A673 (cell line): ENCODE results near the gene TAP1.

Experiments
- EZH2 ChIP-seq: fragments of 200-600 bp; sonication (generic); IDR thresholded peaks from 2 replicates; pipeline ENCODE4 v1.6.1; 2017; ENCODE audit warnings: borderline replicate concordance, low read depth, mild to moderate bottlenecking, mixed read lengths, antibody characterized with exemption, low read length; ENCODE audit not compliant: poor library complexity, severe bottlenecking
- TF ChIP-seq, protein P1 (sequence below): fragments of 300-800, 200-600 bp; sonication (generic); conservative IDR thresholded peaks from 2 replicates; pipeline ENCODE4 v1.5.1; 2017; ENCODE audit warnings: low read depth, mild to moderate bottlenecking, antibody characterized with exemption, low read length, moderate library complexity, mixed read lengths

DNA sequence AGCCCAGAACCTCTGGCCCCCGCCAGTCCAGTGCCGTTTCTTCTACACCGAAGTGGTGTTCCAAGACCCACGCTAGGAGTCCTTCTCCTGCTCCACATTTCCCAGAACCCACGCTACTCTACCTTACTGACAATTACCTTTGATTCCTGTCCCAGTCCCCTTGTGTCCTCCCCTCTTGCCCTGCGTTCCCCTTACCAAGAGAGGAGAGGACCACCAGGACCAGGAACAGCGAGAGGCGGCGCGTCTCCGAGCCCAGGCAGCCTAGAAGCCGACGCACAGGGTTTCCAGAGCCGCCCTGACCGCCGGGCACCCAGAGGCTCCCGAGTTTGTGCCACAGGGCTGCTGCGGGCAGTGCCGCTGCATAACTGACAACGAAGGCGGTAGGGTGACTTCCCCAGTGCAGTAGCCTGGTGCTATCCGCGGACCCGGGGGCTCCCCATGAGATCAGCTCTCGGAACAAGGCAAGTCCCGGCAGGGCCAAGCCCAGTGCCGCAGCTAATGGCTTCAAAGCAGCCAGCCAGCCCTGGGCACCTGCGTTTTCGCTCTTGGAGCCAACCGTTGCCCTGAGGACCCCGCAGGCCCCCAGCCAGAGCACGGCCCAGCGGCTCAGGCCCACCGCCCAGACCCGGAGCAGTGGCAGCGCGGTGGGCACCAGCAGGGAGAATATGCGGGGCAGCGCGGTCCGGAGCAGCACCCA is 512 bp downstream of the TAP1 start:
- TF ChIP-seq, protein P1, sequence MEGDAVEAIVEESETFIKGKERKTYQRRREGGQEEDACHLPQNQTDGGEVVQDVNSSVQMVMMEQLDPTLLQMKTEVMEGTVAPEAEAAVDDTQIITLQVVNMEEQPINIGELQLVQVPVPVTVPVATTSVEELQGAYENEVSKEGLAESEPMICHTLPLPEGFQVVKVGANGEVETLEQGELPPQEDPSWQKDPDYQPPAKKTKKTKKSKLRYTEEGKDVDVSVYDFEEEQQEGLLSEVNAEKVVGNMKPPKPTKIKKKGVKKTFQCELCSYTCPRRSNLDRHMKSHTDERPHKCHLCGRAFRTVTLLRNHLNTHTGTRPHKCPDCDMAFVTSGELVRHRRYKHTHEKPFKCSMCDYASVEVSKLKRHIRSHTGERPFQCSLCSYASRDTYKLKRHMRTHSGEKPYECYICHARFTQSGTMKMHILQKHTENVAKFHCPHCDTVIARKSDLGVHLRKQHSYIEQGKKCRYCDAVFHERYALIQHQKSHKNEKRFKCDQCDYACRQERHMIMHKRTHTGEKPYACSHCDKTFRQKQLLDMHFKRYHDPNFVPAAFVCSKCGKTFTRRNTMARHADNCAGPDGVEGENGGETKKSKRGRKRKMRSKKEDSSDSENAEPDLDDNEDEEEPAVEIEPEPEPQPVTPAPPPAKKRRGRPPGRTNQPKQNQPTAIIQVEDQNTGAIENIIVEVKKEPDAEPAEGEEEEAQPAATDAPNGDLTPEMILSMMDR, result no peak
- TF ChIP-seq EZH2, result no peak
